ENCODE measurements around the gene SSR4.

SSR4 gene

GRCh38 chrX:153828723-153829548 lies 34.5 kb downstream of the SSR4 start:
- DNase-seq (ENCODE audit: low spot score) (no peak), FAIRE-seq (no peak)

GRCh38 chrX:153829549-153829798 lies 35.0 kb downstream of the SSR4 start:
- no peak for FAIRE-seq
- no peak for DNase-seq (ENCODE audit: low spot score)

- FAIRE-seq, result no peak
- DNase-seq (ENCODE audit: low spot score), result no peak
Measured at GRCh38 chrX:153829799-153830639, 35.6 kb downstream of the SSR4 start, which contains the start of gene PDZD4. TSS of gene PDZD4 (minus strand) at chrX:153830544. CDS start at chrX:153830298, 246 bp downstream.

- DNase-seq (ENCODE audit: low spot score) (no peak), FAIRE-seq (no peak)
Measured at GRCh38 chrX:153830640-153831428, 36.4 kb downstream of the SSR4 start.

GRCh38 chrX:153831429-153832150 lies 37.1 kb downstream of the SSR4 start:
- DNase-seq (ENCODE audit: low spot score), result no peak
- FAIRE-seq, result no peak

GRCh38 chrX:153832728-153833127 lies 38.3 kb downstream of the SSR4 start:
- FAIRE-seq (no peak), DNase-seq (ENCODE audit: low spot score) (no peak)

- DNase-seq (ENCODE audit: low spot score), result no peak
- no peak for FAIRE-seq
Measured at GRCh38 chrX:153836921-153837320, 42.5 kb downstream of the SSR4 start.

GRCh38 chrX:153844509-153845082 lies 50.1 kb downstream of the SSR4 start:
- DNase-seq (ENCODE audit: low spot score) (no peak), FAIRE-seq (no peak)

- DNase-seq (ENCODE audit: low spot score), result no peak
- FAIRE-seq, result no peak
Measured at GRCh38 chrX:153845195-153845594, 50.7 kb downstream of the SSR4 start.

- DNase-seq (ENCODE audit: low spot score) (no peak), FAIRE-seq (no peak)
Measured at GRCh38 chrX:153845842-153846241, 51.4 kb downstream of the SSR4 start.
